ENCODE results near the gene CIB4. TPM values are rescaled to one million over a fixed set of nuclear protein-coding genes. Genes with fewer than 3 reads are reported as not detected.

The CIB4 gene
- total and polyA plus RNA-seq, 2 donors from 2014 or later, result not detected

- intact Hi-C loops (cut with DNase I), result no loop called here
- peaks cover 0 to 2% (median 0%) of the 10 kb centered on the region in 3 donors for H3K9me3 ChIP-seq (ENCODE audit: control insufficient read depth in 2 of 3, insufficient read depth in 1 of 3, low read length in 3 of 3)
- DNase-seq, result peak in 1 of 5 donors; percentile 18
- H3K27ac ChIP-seq (ENCODE audit: low read depth in 2 of 2, low read length in 2 of 2), result no peak overlapping the region
- TF ChIP-seq CTCF (IDR thresholded peaks at IDR 0.05; ENCODE audit: borderline replicate concordance, extremely low read depth, insufficient read depth), result no peak
- no peaks in the 10 kb centered on the region for H3K4me1 ChIP-seq (ENCODE audit: control insufficient read depth in 2 of 3, insufficient read depth in 2 of 3, low read depth in 1 of 3, low read length in 3 of 3)
- no peaks in the 10 kb centered on the region for H3K27me3 ChIP-seq (ENCODE audit: control insufficient read depth, insufficient read depth, low read length)
- no peak for FAIRE-seq
- no peak overlapping the region for H3K9ac ChIP-seq (ENCODE audit: low read length in 3 of 3)
- H3K36me3 ChIP-seq (ENCODE audit: control insufficient read depth in 2 of 3, insufficient read depth in 3 of 3, low read length in 3 of 3), result no peaks in the 10 kb centered on the region
- no peak overlapping the region for H3K4me3 ChIP-seq (ENCODE audit: low read length in 3 of 3)
These were observed 33.0 kb upstream of the CIB4 start for GRCh38 chr2:26674002-26674751.

GRCh38 chr2:26672818-26673393 lies 31.7 kb upstream of the CIB4 start:
- H3K36me3 ChIP-seq (ENCODE audit: control insufficient read depth in 2 of 3, insufficient read depth in 3 of 3, low read length in 3 of 3), result no peaks in the 10 kb centered on the region
- FAIRE-seq, result no peak
- H3K4me1 ChIP-seq (ENCODE audit: control insufficient read depth in 2 of 3, insufficient read depth in 2 of 3, low read depth in 1 of 3, low read length in 3 of 3), result no peaks in the 10 kb centered on the region
- no peak for TF ChIP-seq CTCF (IDR thresholded peaks at IDR 0.05; ENCODE audit: borderline replicate concordance, extremely low read depth, insufficient read depth)
- H3K27ac ChIP-seq (ENCODE audit: low read depth in 2 of 2, low read length in 2 of 2), result no peak overlapping the region
- intact Hi-C loops (cut with DNase I), result no loop called here
- H3K9me3 ChIP-seq (ENCODE audit: control insufficient read depth in 2 of 3, insufficient read depth in 1 of 3, low read length in 3 of 3), result peaks cover 0 to 2% (median 0%) of the 10 kb centered on the region in 3 donors
- DNase-seq, result peak in 1 of 5 donors; percentile 15
- no peak overlapping the region for H3K9ac ChIP-seq (ENCODE audit: low read length in 3 of 3)
- no peak overlapping the region for H3K4me3 ChIP-seq (ENCODE audit: low read length in 3 of 3)
- no peaks in the 10 kb centered on the region for H3K27me3 ChIP-seq (ENCODE audit: control insufficient read depth, insufficient read depth, low read length)

- no peak for FAIRE-seq
- no peak overlapping the region for H3K27ac ChIP-seq (ENCODE audit: low read depth in 2 of 2, low read length in 2 of 2)
- TF ChIP-seq CTCF (IDR thresholded peaks at IDR 0.05; ENCODE audit: borderline replicate concordance, extremely low read depth, insufficient read depth), result no peak
- no peaks in the 10 kb centered on the region for H3K36me3 ChIP-seq (ENCODE audit: control insufficient read depth in 2 of 3, insufficient read depth in 3 of 3, low read length in 3 of 3)
- H3K9me3 ChIP-seq (ENCODE audit: control insufficient read depth in 2 of 3, insufficient read depth in 1 of 3, low read length in 3 of 3), result no peaks in the 10 kb centered on the region
- no peaks in the 10 kb centered on the region for H3K4me1 ChIP-seq (ENCODE audit: control insufficient read depth in 2 of 3, insufficient read depth in 2 of 3, low read depth in 1 of 3, low read length in 3 of 3)
- DNase-seq, result peak in 4 of 5 donors; percentile 37 to 78 (median 44)
- H3K4me3 ChIP-seq (ENCODE audit: low read length in 3 of 3), result no peak overlapping the region
- no peaks in the 10 kb centered on the region for H3K27me3 ChIP-seq (ENCODE audit: control insufficient read depth, insufficient read depth, low read length)
- H3K9ac ChIP-seq (ENCODE audit: low read length in 3 of 3), result no peak overlapping the region
- intact Hi-C loops (cut with DNase I), result no loop called here
These were observed 31.1 kb upstream of the CIB4 start for GRCh38 chr2:26672112-26672817.
